ENCODE results near the gene CDC45. TPM values are rescaled to one million over a fixed set of nuclear protein-coding genes. Genes with fewer than 3 reads are reported as not detected.
A peak's percentile ranks its signal among the peaks of the same experiment; 100 is the strongest.

The CDC45 gene
- total RNA-seq, 2 experiments from 2014 or later = 80.2 to 83.0 TPM

GRCh38 chr22:19446603-19447329, 33.0 kb upstream of the CDC45 start:
- ChIA-PET POLR2A (interaction anchor here (1.0 kb wide), 1 partner anchor 13 kb away, joined by 3 read pairs; no protein-coding TSS in a partner anchor), CTCF (ENCODE audit: unreplicated experiment) (no interaction called here)
- H3K9me2 ChIP-seq (ENCODE audit: insufficient read depth, low read length) = no peaks in the 10 kb centered on the region
- no peak for DNase-seq (ENCODE audit: low spot score)
- H3K4me1 ChIP-seq (ENCODE audit: insufficient read depth, low read length, poor library complexity, severe bottlenecking) = peaks cover 27% of the 10 kb centered on the region
- H3K4me3 ChIP-seq (ENCODE audit: low read depth, low read length, poor library complexity, severe bottlenecking) = peak overlapping the region; percentile 91
- H3K9me3 ChIP-seq (ENCODE audit: low read length) = no peaks in the 10 kb centered on the region
- H3K36me3 ChIP-seq (ENCODE audit: insufficient read depth, low read length) = peaks cover 77% of the 10 kb centered on the region
- H3K79me2 ChIP-seq (ENCODE audit: insufficient read depth, low read depth, low read length) = peaks cover 60% of the 10 kb centered on the region
- intact Hi-C loops (cut with micrococcal nuclease; ENCODE audit: unreplicated experiment) = loop anchor here (5.0 kb wide), 4 partner anchors 36 to 1369 kb away; partner anchors contain the start of genes PEX26 and SLC25A1
- H4K20me1 ChIP-seq (ENCODE audit: insufficient read depth, low read length) = peaks cover 20% of the 10 kb centered on the region
- H2AFZ ChIP-seq (ENCODE audit: low read length) = peak overlapping the region; percentile 75; the same call in 1 of the 2 replicates
- H3K4me2 ChIP-seq (ENCODE audit: low read length) = peak overlapping the region; percentile 71
- no TSS peak for BruUV-seq (replicated peaks)
- peak overlapping the region; percentile 71 for H3K27ac ChIP-seq (ENCODE audit: low read depth, low read length, poor library complexity, severe bottlenecking)
- TF ChIP-seq CTCF (conservative IDR thresholded peaks at IDR 0.05; ENCODE audit: low read length) (no peak), EZH2phosphoT487 (IDR thresholded peaks at IDR 0.05; ENCODE audit: borderline replicate concordance, low read depth, low read length) (no peak)

DNA sequence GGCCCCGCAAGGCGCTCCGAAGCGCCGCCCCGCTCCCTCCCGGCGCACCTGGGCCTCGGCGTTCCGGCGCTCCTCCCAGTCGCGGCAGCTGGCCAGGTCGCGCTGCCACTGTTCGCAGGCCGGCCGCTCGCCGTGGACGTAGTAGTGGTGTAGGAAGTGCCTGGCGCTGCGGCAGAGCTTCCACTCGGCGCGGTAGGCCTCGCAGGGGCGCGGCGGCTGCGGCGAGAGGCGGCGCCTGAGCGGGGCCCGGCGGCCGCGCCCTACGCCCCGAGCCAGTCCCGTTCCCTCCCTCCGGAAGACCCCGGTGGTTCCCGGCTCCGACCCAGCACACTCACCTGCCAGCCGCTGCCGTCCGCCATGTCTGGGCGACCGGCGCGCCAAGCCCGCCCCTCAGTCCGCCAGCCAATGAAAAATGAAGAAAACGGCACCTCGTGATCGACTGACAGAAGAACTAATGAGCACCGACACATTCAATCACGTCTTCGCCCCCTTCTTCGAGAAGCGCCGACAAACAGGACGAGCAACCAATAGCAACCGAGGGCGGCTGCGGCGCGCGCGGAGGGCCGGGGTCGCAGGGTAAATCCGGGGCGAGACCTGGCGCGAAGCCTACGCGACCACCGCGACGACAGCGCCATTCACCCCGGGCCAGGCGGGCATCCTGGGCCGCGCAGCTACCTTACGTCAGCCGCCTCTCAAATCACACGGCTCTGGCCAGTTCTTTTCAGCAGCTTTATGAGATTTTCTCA, 32.2 kb upstream of the CDC45 start, which contains the start of gene C22orf39:
TSS of gene C22orf39 (minus strand) at position 382 of the 746 bp plus-strand sequence. CDS start at position 359, 23 bp downstream.
- BruUV-seq (replicated peaks) = no TSS peak
- ChIA-PET CTCF (ENCODE audit: unreplicated experiment) (no interaction called here), POLR2A (interaction anchor here (0.5 to 1.0 kb wide), 2 partner anchors 14 to 1769 kb away, joined by 3 to 4 read pairs; no protein-coding TSS in a partner anchor)
- Histone ChIP-seq H3K9me3 (ENCODE audit: low read length) (no peaks in the 10 kb centered on the region), H4K20me1 (ENCODE audit: insufficient read depth, low read length) (peaks cover 17% of the 10 kb centered on the region; the same call in 1 of the 2 replicates), H3K36me3 (ENCODE audit: insufficient read depth, low read length) (peaks cover 78% of the 10 kb centered on the region), H3K4me3 (ENCODE audit: low read depth, low read length, poor library complexity, severe bottlenecking) (peak within 1 kb of the TSS; percentile 91), H3K79me2 (ENCODE audit: insufficient read depth, low read depth, low read length) (peaks cover 54% of the 10 kb centered on the region), H3K4me1 (ENCODE audit: insufficient read depth, low read length, poor library complexity, severe bottlenecking) (peaks cover 27% of the 10 kb centered on the region), H2AFZ (ENCODE audit: low read length) (peak within 1 kb of the TSS; percentile 75), H3K27ac (ENCODE audit: low read depth, low read length, poor library complexity, severe bottlenecking) (peak within 1 kb of the TSS; percentile 71), H3K9me2 (ENCODE audit: insufficient read depth, low read length) (no peaks in the 10 kb centered on the region), H3K4me2 (ENCODE audit: low read length) (peak within 1 kb of the TSS; percentile 71)
- intact Hi-C loops (cut with micrococcal nuclease; ENCODE audit: unreplicated experiment) = loop anchor here (2.0 to 5.0 kb wide), 5 partner anchors 21 to 1370 kb away; partner anchors contain the start of genes PEX26 and SLC25A1
- TF ChIP-seq CTCF (conservative IDR thresholded peaks at IDR 0.05; ENCODE audit: low read length) (no peak), EZH2phosphoT487 (IDR thresholded peaks at IDR 0.05; ENCODE audit: borderline replicate concordance, low read depth, low read length) (no peak)
- peak; percentile 95 for DNase-seq (ENCODE audit: low spot score)
